Measurements from ENCODE around the gene NANP. TPM values are rescaled to one million over a fixed set of nuclear protein-coding genes. Genes with fewer than 3 reads are reported as not detected.
A peak's percentile ranks its signal among the peaks of the same experiment; 100 is the strongest.

Gene NANP
- total and polyA plus RNA-seq, 2 of the 4 experiments (the other 2 are of a cell fraction): 4.9 to 7.2 TPM

GRCh38 chr20:25624500-25624939 is 706 bp upstream of the NANP start:
- Histone ChIP-seq H2BK5ac (ENCODE audit: low read depth, low read length, poor library complexity, severe bottlenecking) (peak overlapping the region; percentile 88), H2AK9ac (replicated peaks; ENCODE audit: low read depth, low read length, poor library complexity) (peak overlapping the region; percentile 98), H3K9ac (ENCODE audit: low read depth, low read length) (peak overlapping the region; percentile 91), H2BK20ac (ENCODE audit: low read depth, low read length) (no peak overlapping the region), H4K5ac (ENCODE audit: low read depth, low read length) (peak overlapping the region; percentile 89), H3K4me2 (ENCODE audit: low read depth, low read length) (peak overlapping the region; percentile 88), H3K4ac (ENCODE audit: low read depth, low read length) (peak overlapping the region; percentile 95), H3K79me1 (ENCODE audit: low read depth in 1 of 2, low read length in 2 of 2) (peaks cover 22 to 42% of the 10 kb centered on the region in 2 experiments; a peak in 3 of 4 replicates), H3K27ac (ENCODE audit: insufficient read depth, low read length) (peak overlapping the region; percentile 91), H3K9me3 (ENCODE audit: control insufficient read depth, insufficient read depth, low read length) (no peaks in the 10 kb centered on the region), H2BK120ac (ENCODE audit: low read depth, low read length) (peak overlapping the region; percentile 41; the same call in 1 of the 2 replicates), H4K20me1 (ENCODE audit: insufficient read depth, low read length) (peaks cover 3% of the 10 kb centered on the region; the same call in 1 of the 2 replicates), H4K91ac (ENCODE audit: insufficient read depth, low read depth, low read length) (peak overlapping the region; percentile 83), H3K23ac (ENCODE audit: low read depth, low read length) (peak overlapping the region; percentile 94), H3K9me1 (ENCODE audit: insufficient read depth, low read length) (peaks cover 3% of the 10 kb centered on the region; the same call in 1 of the 2 replicates), H3K4me3 (ENCODE audit: insufficient read depth, low read depth, low read length) (peak overlapping the region; percentile 77), H3K14ac (replicated peaks; ENCODE audit: low read depth, low read length) (peak overlapping the region; percentile 83), H3K27me3 (ENCODE audit: control insufficient read depth, insufficient read depth, low read length) (no peaks in the 10 kb centered on the region), H2BK15ac (ENCODE audit: low read depth, low read length) (no peak overlapping the region), H4K8ac (ENCODE audit: low read depth in 2 of 2, low read length in 2 of 2) (peak overlapping the region; percentile 95 to 96), H3K18ac (ENCODE audit: low read depth, low read length) (no peak overlapping the region; the same call in 1 of the 2 replicates), H3K36me3 (ENCODE audit: control insufficient read depth, insufficient read depth, low read length) (no peaks in the 10 kb centered on the region), H2AFZ (replicated peaks; ENCODE audit: low read length, poor library complexity) (peak overlapping the region; percentile 99), H3K4me1 (ENCODE audit: control insufficient read depth, insufficient read depth, low read length) (peaks cover 5% of the 10 kb centered on the region; the same call in 1 of the 2 replicates), H3K56ac (ENCODE audit: extremely low read depth, insufficient read depth, low read length) (peak overlapping the region; percentile 32; the same call in 1 of the 2 replicates), H2AK5ac (ENCODE audit: low read depth, low read length) (peak overlapping the region; percentile 91)
- ChIA-PET CTCF (no interaction called here), POLR2A (ENCODE audit: unreplicated experiment) (no interaction called here)
- intact Hi-C loops (cut with micrococcal nuclease) (loop anchor here (5.0 to 10.0 kb wide), 4 partner anchors 82 to 200 kb away; no protein-coding TSS in a partner anchor), in situ Hi-C loops (cut with MboI; ENCODE audit: low sequenced_read_pairs) (no loop called here), dilution Hi-C loops (cut with HindIII; ENCODE audit: low sequenced_read_pairs, unreplicated experiment) (no loop called here)
- TF ChIP-seq ELK1 (IDR thresholded peaks at IDR 0.05; ENCODE audit: borderline replicate concordance, low read depth, low read length) (no peak), MAZ (IDR thresholded peaks at IDR 0.05; ENCODE audit: borderline replicate concordance, low read depth, low read length) (no peak), CEBPB (IDR thresholded peaks at IDR 0.05; ENCODE audit: low read depth, low read length) (no peak), BHLHE40 (IDR thresholded peaks at IDR 0.05; ENCODE audit: low read depth, low read length) (no peak), NFE2L2 (IDR thresholded peaks at IDR 0.05; ENCODE audit: low read depth, low read length) (no peak), MXI1 (IDR thresholded peaks at IDR 0.05; ENCODE audit: borderline replicate concordance, low read depth, low read length) (no peak), RAD21 (IDR thresholded peaks at IDR 0.05; ENCODE audit: low read length) (no peak)
- 25% methylated on average over 4 of the region's 17 CpGs; no CpG with 5 or more reads in 1 of the 2 experiments for WGBS, 2 experiments (ENCODE audit: extremely low coverage in 2 of 2, insufficient read length in 1 of 2)
- ATAC-seq (ENCODE audit: low read depth): no peak
- TSS peak; percentile 61 for BruUV-seq (replicated peaks)
- DNase-seq: no peak
